ENCODE results near the gene TMIGD3. TPM values are rescaled to one million over a fixed set of nuclear protein-coding genes. Genes with fewer than 3 reads are reported as not detected.

Gene TMIGD3
- total RNA-seq, 2 donors from 2014 or later: not detected

DNA sequence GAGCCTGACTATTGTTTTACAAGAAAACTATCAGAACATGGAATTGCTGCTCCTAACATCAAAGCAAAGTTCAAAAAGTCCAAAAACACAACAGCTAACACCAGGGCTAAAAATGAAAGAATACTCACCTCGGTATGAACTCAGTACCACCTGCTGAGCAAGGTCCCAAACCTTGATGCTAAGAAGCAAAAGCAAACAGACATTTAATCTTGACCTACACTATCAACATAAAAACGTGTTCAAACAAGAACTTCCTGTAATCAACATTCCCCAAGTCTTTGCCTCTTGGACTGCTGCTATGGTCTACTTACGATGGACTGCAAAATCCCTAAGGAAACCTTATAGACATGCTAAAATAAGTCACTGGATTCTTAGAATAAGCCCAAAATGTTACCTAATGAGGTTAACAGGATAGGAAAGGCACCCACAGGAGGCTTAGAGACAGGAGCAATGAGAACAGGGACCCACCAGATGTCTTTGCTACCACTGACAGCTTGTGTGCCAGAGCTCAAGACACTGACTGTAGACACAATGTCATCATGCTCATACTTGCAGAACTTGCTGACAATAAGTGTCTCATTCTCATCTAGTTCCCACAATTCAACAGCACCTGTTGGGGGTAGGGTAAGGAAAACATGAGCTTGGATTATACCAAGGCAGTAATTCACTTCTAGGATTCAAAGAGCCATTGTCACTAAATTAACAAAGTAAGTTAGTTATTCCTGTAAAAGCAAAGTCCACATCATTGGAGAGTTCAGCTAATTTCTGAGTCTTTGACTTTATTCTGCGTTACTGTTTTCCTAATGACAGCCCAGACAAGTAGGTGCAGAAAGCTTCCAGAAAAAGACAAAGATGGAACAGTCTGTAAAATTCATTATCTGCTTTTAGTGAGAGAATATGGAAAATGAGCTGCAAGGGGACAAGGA, 56.2 kb downstream of the TMIGD3 start:
- H3K36me3 Mint-ChIP-seq: peaks cover 48 to 56% of the 10 kb centered on the region in 2 donors
- no peaks in the 10 kb centered on the region for H3K9me3 Mint-ChIP-seq
- DNase-seq (ENCODE audit: low spot score in 2 of 2): no peak
- H3K27ac Mint-ChIP-seq: peak overlapping the region in 1 of 2 donors; percentile 96
- no peak for ATAC-seq

DNA sequence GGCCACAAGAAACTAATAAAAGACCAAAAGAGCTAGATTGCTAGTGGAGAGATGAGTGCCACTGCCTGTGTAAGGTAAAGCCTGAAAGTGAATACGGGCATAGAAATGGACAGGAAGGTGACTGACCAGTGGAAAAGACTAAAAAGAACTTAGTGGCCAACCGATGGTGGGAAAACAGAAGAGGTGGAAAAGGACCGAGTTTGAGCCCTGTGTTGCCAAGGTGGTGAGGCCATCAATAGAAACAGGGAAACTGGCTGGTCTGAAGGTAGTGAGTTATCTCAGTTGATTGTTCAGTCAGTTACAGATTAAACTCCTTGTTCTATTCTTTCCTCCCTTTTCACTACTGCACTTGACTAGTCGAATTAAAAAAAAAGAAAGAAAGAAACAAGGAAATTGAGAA, 56.9 kb downstream of the TMIGD3 start:
- H3K27ac Mint-ChIP-seq: peak overlapping the region; percentile 82 to 96
- peaks cover 48 to 50% of the 10 kb centered on the region in 2 donors for H3K36me3 Mint-ChIP-seq
- no peaks in the 10 kb centered on the region for H3K9me3 Mint-ChIP-seq
- no peak for DNase-seq (ENCODE audit: low spot score in 2 of 2)
- ATAC-seq: no peak

DNA sequence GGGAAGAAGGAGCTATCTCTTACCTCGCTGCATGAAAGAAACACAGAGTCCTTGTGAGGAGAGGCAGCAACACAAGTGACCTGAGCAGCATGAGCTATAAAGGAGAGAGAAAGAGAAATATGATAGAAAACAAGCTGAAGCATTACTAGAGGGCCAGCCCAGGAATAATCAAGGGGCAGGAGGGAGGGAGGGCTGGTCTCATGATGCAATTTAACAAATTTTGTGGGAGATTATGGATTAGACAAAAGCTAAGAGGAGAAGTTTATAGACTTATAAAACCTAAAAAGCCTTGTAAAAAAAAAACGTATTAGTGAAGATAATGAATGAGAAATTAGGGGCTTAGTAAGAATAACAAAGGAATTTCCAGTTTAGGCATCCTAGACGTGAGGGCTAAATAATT, 59.4 kb downstream of the TMIGD3 start:
- Mint-ChIP-seq H3K36me3 (peaks cover 36 to 43% of the 10 kb centered on the region in 2 donors), H3K9me3 (no peaks in the 10 kb centered on the region), H3K27ac (peak overlapping the region; percentile 0 to 2)
- ATAC-seq: no peak
- no peak for DNase-seq (ENCODE audit: low spot score in 2 of 2)

DNA sequence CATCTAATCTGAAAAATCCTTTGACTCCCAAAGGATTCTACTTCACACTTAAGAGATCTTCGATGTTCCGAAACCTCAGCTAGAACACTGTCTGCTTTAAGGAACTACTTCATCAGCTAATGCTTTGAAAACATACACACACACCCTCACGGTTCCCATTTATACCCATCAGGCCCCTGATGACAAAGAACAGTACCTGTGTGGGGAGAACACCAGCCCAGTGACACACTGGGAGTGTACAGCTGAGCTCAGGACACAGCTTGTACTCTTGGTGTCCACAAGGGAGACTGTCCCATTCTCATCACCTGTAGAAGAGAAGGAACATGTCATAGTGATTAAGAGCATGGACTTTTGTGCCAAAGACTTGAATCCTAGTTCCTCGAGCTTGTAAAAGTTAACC, 61.0 kb downstream of the TMIGD3 start:
- Mint-ChIP-seq H3K9me3 (no peaks in the 10 kb centered on the region), H3K27ac (peak overlapping the region in 1 of 2 donors; percentile 26), H3K36me3 (peaks cover 23 to 36% of the 10 kb centered on the region in 2 donors)
- DNase-seq (ENCODE audit: low spot score in 2 of 2) (no peak), ATAC-seq (peak; percentile 81 to 85)

DNA sequence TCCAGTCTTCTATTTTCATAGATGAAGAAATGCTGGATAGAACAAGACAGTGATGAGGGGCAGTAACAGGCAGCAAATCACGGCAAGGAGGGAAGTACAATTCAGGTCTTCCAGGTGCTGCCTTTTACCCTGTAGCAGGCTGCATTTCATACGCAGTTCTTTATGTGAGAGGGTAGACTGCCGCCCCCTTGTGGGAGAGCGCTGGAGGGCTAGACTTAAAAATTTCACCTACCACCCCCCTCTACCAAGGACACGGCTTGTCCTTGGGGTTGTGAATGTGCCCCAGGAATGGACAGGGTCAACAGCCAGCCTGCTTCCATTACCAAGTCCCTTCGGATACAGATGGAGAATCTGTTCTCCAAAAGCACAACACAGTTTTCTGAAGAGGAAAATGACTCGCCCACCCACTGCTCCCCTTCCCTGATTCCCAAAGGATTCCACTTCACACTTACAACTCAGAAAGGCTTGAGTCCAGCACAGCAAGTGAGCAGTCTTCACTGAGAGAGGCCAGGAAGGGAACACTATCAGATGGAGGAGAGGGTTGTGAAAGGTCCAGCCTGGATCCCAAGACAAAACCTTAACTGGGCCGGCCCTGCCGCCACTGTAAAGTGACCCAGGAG, 61.8 kb downstream of the TMIGD3 start:
- DNase-seq (ENCODE audit: low spot score in 2 of 2) (peak in 1 of 2 donors; percentile 67), ATAC-seq (peak in 1 of 2 donors; percentile 59)
- Mint-ChIP-seq H3K27ac (peak overlapping the region; percentile 41 to 87), H3K36me3 (peaks cover 21 to 34% of the 10 kb centered on the region in 2 donors), H3K9me3 (no peaks in the 10 kb centered on the region)

DNA sequence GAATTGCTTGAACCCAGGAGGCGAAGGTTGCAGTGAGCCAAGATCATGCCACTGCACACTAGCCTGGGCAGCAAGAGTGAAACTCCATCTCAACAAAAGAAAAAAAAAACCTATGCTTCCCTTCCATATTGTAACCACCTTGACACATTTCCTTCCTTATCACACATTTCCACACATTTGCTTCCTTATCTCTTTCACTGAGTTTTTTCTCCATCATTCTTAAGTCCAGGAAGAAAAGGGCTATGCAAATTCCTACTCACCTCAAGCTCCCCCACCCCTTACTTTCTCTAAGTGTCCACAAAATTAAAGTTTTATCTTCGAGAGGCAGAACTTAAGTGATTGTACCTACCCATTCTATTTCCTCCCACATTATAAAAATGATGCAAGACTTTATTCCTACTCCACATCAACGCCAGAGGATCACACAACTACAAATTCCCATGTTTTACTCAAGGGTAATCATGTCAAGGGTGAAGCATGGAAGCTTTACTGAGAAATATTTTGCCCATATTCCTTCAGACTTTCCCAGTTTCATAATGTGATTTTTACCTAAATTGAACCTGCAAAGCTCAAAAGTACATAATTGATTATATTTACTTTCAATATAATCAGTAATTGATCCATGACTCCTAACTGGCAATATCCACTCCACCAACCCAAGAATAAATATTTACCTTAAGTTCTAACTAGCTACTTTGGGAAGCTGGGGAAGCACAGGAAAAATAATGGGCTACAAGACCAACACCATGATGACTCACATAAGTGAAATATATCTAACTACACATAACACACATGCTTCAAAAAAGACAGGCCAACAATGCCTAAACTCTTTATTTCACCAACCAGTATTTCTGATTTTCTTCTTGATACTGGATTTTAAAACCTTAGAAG, 63.7 kb downstream of the TMIGD3 start:
- Mint-ChIP-seq H3K36me3 (peaks cover 14 to 26% of the 10 kb centered on the region in 2 donors), H3K27ac (peak overlapping the region in 1 of 2 donors; percentile 53), H3K9me3 (no peaks in the 10 kb centered on the region)
- no peak for DNase-seq (ENCODE audit: low spot score in 2 of 2)
- ATAC-seq: no peak

DNA sequence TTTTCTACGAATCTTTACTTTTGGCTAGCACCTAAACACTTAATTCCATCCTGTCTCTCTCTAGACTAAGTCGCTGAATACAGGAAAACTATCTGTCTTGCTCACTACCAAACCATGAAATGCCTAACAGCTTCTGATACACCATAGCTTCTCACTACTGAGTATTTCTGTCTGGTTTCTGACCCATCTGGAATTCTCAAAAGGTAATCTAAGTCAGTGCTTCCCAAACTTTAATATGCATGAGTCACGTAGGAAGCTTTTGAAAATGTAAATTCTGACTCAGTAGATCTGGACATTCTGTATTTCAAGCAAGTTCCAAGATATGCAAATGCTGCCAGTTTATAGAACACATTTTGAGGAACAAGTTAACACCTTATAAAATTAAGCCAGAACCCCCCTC, 66.7 kb downstream of the TMIGD3 start:
- ATAC-seq (no peak), DNase-seq (ENCODE audit: low spot score in 2 of 2) (no peak)
- H3K36me3 Mint-ChIP-seq: peaks cover 8 to 20% of the 10 kb centered on the region in 2 donors
- no peak overlapping the region for H3K27ac Mint-ChIP-seq
- H3K9me3 Mint-ChIP-seq: no peaks in the 10 kb centered on the region

Other genes with a start within 250 kb of the TMIGD3 start
- under 1 TPM in 1 of 2 donors, not detected in 1; 0.25 TPM for gene CHIA, start 212.8 kb downstream of the TMIGD3 start, total RNA-seq
- 1 to 10 TPM; 2.7 to 6.9 TPM for gene OVGP1, start 75.9 kb downstream of the TMIGD3 start, total RNA-seq
- gene WDR77, start 54.4 kb downstream of the TMIGD3 start, total RNA-seq: 10 to 100 TPM; 33.9 to 39.2 TPM
- gene ATP5PB, start 54.2 kb downstream of the TMIGD3 start, total RNA-seq: 100 to 1,000 TPM; 320 to 332 TPM
- 1 to 10 TPM; 6.4 to 8.9 TPM for gene C1orf162, start 29.6 kb downstream of the TMIGD3 start, total RNA-seq
- under 1 TPM in 1 of 2 donors, not detected in 1; 0.11 TPM for gene ADORA3, start within 50 bp of the TMIGD3 start, total RNA-seq
- gene RAP1A, start 116.2 kb upstream of the TMIGD3 start, total RNA-seq: 100 to 1,000 TPM; 126 to 165 TPM
- gene INKA2, start 235.8 kb upstream of the TMIGD3 start, total RNA-seq: 1 to 10 TPM; 1.4 to 4.4 TPM